ENCODE data around the gene SMPD3. TPM values are rescaled to one million over a fixed set of nuclear protein-coding genes. Genes with fewer than 3 reads are reported as not detected.

Gene SMPD3
- total RNA-seq, 4 donors from 2014 or later, result 0.22 to 0.38 TPM; not detected in 2

GRCh38 chr16:68416057-68417046 lies 32.0 kb downstream of the SMPD3 start:
- TF ChIP-seq CTCF (IDR thresholded peaks at IDR 0.05; ENCODE audit: low read depth), result no peak

- no peak for TF ChIP-seq CTCF (IDR thresholded peaks at IDR 0.05; ENCODE audit: low read depth)
Measured at GRCh38 chr16:68414581-68414980, 33.7 kb downstream of the SMPD3 start.

GRCh38 chr16:68412061-68412460 lies 36.2 kb downstream of the SMPD3 start:
- no peak for TF ChIP-seq CTCF (IDR thresholded peaks at IDR 0.05; ENCODE audit: low read depth)

GRCh38 chr16:68411086-68411485 lies 37.2 kb downstream of the SMPD3 start:
- no peak for TF ChIP-seq CTCF (IDR thresholded peaks at IDR 0.05; ENCODE audit: low read depth)

GRCh38 chr16:68408967-68409366 lies 39.3 kb downstream of the SMPD3 start:
- no peak for TF ChIP-seq CTCF (IDR thresholded peaks at IDR 0.05; ENCODE audit: low read depth)

- no peak for TF ChIP-seq CTCF (IDR thresholded peaks at IDR 0.05; ENCODE audit: low read depth)
Measured at GRCh38 chr16:68408428-68408827, 39.9 kb downstream of the SMPD3 start.

GRCh38 chr16:68406458-68407152 lies 41.7 kb downstream of the SMPD3 start:
- TF ChIP-seq CTCF (IDR thresholded peaks at IDR 0.05; ENCODE audit: low read depth), result no peak
